ENCODE data around the gene SRPK2.
"Not testable (repeated sequence)": the region's sequence is repeated elsewhere in the genome, so short reads cannot be mapped to it uniquely, and the experiment has no call there.

SRPK2 gene

DNA sequence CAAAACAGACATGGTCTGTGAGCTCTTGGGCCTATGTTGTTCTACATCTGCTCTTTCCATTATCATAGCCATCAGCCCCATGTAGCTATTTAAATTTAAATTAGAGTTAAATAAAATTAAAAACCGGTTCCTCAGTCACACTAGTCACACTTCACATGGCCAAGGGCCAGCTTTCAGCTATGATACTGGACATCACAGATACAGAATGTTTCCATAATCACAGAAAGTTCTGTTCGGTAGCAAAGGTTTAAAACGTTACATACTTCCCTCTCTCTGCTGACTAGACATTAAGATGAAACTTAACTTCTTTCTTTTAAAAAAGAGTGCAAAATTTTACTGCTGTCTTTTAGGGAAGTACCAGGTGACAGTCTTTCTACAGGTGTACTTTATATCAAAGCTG lies 43.0 kb downstream of the SRPK2 start:
- TF ChIP-seq, protein P1, sequence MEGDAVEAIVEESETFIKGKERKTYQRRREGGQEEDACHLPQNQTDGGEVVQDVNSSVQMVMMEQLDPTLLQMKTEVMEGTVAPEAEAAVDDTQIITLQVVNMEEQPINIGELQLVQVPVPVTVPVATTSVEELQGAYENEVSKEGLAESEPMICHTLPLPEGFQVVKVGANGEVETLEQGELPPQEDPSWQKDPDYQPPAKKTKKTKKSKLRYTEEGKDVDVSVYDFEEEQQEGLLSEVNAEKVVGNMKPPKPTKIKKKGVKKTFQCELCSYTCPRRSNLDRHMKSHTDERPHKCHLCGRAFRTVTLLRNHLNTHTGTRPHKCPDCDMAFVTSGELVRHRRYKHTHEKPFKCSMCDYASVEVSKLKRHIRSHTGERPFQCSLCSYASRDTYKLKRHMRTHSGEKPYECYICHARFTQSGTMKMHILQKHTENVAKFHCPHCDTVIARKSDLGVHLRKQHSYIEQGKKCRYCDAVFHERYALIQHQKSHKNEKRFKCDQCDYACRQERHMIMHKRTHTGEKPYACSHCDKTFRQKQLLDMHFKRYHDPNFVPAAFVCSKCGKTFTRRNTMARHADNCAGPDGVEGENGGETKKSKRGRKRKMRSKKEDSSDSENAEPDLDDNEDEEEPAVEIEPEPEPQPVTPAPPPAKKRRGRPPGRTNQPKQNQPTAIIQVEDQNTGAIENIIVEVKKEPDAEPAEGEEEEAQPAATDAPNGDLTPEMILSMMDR (IDR thresholded peaks at IDR 0.05; ENCODE audit: low read depth, low read length, missing control alignments): no peak
- H3K4me3 ChIP-seq (replicated peaks; ENCODE audit: low read depth, low read length): no peak overlapping the region
- no peak for DNase-seq (ENCODE audit: extremely low read depth, low read depth)

DNA sequence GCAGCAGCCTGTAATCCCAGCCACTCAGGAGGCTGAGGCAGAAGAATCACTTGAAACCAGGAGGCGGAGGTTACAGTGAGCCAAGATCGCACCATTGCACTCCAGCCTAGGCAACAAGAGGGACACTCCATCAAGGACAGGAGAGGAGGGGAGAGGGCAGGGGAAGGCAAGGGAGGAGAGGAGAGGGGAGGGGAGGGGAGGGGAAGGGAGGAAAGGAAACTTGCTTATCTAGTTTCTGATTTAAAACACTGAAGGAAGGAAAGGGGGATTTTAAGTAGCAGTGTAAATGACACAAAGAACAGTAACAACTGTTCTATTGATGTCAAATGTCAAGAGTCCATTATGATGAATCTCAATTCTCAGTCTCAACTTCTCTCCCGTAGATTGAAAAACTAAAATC lies 43.7 kb downstream of the SRPK2 start:
- TF ChIP-seq, protein P1 (IDR thresholded peaks at IDR 0.05; ENCODE audit: low read depth, low read length, missing control alignments): no peak
- no peak overlapping the region for H3K4me3 ChIP-seq (replicated peaks; ENCODE audit: low read depth, low read length)
- no peak for DNase-seq (ENCODE audit: extremely low read depth, low read depth)

GRCh38 chr7:105339404-105340323 lies 49.1 kb downstream of the SRPK2 start:
- no peak overlapping the region for H3K4me3 ChIP-seq (replicated peaks; ENCODE audit: low read depth, low read length)
- TF ChIP-seq, protein P1 (IDR thresholded peaks at IDR 0.05; ENCODE audit: low read depth, low read length, missing control alignments): no peak
- DNase-seq (ENCODE audit: extremely low read depth, low read depth): no peak

GRCh38 chr7:105337529-105337928 lies 51.2 kb downstream of the SRPK2 start:
- TF ChIP-seq, protein P1 (IDR thresholded peaks at IDR 0.05; ENCODE audit: low read depth, low read length, missing control alignments): no peak
- no peak overlapping the region for H3K4me3 ChIP-seq (replicated peaks; ENCODE audit: low read depth, low read length)
- no peak for DNase-seq (ENCODE audit: extremely low read depth, low read depth)

GRCh38 chr7:105336009-105336408 lies 52.7 kb downstream of the SRPK2 start:
- no peak overlapping the region for H3K4me3 ChIP-seq (replicated peaks; ENCODE audit: low read depth, low read length)
- no peak for DNase-seq (ENCODE audit: extremely low read depth, low read depth)
- TF ChIP-seq, protein P1 (IDR thresholded peaks at IDR 0.05; ENCODE audit: low read depth, low read length, missing control alignments): no peak

DNA sequence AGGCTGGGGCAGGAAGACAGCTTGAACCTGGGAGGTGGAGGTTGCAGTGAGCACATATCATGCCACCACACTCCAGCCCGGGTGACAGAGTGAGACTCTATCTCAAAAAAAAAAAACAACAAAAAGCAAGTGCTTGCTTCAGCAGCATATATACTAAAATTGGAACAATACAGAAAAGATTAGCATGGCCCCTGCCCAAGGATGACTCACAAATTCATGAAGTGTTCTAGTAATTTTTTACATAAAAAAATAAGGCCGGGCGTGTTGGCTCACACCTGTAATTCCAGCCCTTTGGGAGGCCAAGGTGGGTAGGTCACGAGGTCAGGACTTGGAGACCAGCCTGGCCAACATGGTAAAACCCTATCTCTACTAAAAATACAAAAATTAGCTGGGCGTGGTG lies 56.1 kb downstream of the SRPK2 start:
- DNase-seq (ENCODE audit: extremely low read depth, low read depth); H3K4me3 ChIP-seq (replicated peaks; ENCODE audit: low read depth, low read length): not testable (repeated sequence)

DNA sequence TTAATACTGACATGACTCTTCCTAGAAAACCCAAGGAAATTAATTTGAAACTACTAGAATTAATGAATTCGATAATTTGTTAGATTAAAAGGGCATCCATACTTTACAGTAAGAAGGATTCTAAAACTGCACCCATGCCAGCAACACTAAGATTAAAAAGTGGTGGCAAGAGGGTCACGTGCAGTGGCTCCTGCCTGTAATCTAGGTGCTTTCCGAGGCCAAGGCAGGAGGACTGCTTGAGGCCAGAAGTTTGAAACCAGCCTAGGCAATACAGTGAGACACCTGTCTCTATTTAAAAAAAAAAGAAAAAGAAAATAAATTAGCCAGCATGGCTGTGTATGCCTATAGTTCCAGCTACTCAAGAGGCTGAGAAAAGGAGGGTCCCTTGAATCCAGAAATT lies 58.2 kb downstream of the SRPK2 start:
- DNase-seq (ENCODE audit: extremely low read depth, low read depth): no peak
- no peak overlapping the region for H3K4me3 ChIP-seq (replicated peaks; ENCODE audit: low read depth, low read length)
- TF ChIP-seq, protein P1 (IDR thresholded peaks at IDR 0.05; ENCODE audit: low read depth, low read length, missing control alignments): no peak

All from HFF-Myc (cell line).